HG03103 (cell line): ENCODE measurements around the gene ABCC4.

ENCODE experiments used
- ATAC-seq: cut with Tn5 transposase; IDR thresholded peaks from one replicate; pipeline ENCODE4 v1.9.1; 2021; ENCODE audit warnings: low read depth; ENCODE audit not compliant: unreplicated experiment

The ABCC4 gene

DNA sequence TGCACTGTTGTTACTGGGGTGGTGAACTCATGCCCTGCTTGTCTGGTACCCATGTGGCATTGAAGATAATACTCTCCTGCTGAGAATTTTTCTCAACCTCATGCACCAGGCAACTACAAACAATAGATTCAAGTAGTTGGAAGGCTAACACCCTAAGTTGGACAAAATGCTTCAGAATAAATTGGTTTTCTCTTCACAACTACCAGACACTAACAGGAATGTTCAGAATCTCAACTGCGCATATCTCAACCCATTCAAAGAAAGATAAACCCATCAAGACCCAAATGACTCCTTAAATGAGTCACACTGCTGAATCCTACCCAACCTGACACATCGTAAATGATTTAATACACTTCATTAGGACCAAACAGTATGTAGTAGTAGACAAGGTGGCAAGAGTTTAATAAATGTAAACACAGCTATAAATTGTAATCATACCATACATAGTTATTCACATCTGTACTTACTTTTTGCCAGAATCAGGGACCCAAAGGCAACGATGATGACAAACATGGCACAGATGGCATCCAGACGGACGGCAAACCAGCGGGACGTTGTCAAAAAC lies 227.4 kb downstream of the ABCC4 start:
- ATAC-seq: no peak

DNA sequence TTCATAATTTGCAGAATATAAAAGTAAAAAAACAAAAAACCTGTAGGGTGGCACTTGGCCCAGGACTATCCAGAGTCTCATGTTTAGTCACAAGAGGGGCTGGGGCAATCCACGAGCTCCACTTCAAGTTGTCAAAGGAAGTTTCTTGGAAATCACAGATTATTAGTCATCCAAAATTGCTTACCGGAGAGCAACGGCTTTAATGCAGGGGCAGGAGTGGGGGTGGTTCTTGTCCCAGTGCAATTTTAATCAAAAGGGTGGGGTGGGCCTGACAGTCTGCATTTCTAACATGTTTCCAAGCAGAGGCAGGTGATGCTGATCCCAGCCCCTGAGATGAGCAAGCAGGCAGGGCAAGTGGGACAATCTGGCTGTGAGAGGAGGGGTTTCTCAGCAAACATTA lies 233.9 kb downstream of the ABCC4 start:
- no peak for ATAC-seq

DNA sequence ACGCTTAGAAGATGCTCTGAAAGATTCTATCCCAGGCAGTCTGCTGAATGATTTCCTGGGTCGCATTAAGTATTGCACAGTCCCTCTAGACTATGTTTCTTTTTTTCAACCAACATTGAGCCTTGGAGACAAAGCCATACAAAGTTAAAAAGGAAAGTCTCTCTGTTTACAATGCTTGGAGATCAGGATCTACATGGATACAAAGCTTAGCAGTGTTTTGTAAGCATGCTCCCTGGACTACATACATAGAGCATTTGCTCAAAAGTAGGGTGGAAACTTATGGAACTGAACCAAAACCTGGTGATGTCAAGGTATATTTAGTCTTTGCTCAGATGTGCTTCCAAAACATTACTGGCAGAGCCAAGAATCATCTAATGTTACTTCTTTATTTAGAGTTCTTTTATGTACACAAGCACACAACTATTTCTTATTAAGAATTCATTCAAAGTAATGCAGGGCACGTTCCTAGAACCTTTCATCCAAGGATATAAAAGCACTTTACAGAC lies 241.2 kb downstream of the ABCC4 start:
- no peak for ATAC-seq

DNA sequence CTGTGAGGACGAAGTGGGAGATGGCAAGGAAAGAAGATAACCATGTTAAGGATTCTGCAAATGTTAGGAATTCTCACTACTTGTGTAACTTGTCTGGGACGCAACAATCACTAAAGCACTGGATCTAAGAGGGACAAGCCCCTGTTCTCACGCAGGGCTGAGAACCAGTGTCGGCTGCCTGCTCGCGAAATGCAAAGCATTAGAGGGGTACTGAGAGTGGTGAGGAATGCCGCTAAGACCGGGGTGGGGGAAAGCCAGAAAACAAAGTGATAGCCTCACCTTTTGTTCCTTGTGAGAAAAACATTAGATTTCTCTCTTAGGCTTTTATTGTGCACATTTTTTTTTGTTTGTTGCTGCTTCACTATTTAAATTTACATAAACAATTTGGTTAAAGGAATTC lies 241.9 kb downstream of the ABCC4 start:
- ATAC-seq: no peak

DNA sequence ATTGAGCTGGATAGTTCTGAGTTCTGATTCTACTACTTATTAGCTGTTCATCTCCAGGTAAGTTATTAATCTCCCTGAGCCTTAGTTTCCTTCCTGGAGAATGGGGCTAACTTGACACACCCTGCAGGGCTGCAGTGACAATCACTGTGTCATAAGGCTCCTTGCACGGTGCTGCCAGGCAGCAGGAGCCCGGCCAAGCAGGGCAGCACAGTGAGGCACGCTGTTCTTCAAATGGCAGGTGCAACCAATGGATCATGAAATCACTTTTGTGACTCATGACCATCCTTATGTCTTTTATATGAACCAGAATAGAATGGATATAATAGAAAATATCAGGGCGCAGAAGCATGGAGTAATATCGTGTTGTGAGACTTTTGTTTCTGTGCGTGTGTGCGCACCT lies 242.6 kb downstream of the ABCC4 start:
- ATAC-seq: no peak

DNA sequence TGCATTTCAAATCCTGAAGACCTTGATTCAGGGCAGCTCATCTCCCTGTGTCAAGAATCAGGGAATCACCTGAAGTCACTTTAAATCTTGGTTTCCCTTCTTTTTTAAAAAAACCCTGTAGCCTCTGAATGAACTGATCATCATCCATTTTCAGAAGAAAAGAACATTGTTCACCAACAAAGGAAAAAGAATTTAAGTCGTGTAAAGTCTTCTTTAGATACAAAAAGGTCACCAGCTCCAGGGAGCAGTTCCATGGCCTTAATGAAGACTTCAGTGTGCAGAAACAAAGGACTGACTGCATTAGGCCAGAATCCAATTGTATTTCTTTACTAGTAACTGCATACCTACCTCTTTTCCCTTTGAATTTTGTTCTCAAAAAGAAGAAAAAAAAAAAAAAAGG lies 245.0 kb downstream of the ABCC4 start:
- no peak for ATAC-seq

DNA sequence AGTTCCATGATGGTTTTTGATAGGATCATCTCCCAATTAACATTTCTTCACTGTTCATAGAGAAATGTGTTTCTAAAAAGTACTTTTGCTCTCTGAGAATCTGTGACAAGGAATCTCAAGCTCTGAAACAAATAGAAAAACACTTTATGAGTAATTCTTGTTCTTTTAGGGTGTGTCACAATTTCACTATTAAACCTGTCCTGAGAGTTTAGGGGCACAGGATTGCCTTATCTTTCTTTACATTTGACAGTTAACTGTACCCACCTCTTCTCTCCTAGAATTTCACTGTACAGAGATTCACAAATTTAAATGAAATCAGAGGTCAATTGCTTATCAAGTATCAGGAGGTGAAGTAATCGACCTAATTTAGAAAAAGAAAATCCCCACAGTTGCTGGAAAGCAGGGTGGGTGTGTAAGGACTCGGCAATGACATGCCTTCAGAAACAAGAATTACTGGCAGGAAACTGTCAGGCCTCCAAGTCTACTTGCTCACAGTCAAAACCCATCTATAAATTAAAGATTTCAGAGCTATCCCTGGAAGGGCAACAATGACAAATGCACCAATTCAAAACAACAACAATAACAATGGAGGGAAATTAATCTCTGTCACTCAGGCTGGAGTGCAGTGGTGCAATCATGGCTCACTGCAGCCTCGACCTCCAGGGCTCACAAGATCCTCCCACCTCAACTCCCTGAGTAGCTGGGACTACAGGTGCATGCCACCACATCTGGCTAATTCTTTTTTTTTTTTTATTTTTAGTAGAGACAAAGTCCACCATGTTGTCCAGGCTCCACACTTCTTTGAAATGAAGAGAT lies 250.2 kb downstream of the ABCC4 start:
- no peak for ATAC-seq

DNA sequence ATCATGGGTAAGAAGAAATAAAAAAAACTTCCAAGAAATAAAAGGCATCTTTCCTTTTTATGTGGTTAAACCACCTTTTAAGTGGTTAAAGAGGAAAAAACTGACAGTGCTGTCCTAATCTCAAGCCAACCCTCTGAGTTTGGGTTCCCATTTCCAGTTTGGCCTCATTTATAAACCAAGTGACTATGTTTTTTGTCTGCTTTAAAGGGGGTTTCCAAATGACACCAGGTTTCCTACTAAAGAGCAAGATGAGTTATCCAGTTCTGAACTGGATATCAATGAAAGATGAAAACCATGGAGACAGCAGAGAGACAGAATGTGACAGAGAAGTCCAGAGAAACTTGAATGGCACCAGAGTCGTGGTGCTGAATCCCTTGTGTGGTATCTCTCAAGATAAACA lies 251.5 kb downstream of the ABCC4 start:
- no peak for ATAC-seq

DNA sequence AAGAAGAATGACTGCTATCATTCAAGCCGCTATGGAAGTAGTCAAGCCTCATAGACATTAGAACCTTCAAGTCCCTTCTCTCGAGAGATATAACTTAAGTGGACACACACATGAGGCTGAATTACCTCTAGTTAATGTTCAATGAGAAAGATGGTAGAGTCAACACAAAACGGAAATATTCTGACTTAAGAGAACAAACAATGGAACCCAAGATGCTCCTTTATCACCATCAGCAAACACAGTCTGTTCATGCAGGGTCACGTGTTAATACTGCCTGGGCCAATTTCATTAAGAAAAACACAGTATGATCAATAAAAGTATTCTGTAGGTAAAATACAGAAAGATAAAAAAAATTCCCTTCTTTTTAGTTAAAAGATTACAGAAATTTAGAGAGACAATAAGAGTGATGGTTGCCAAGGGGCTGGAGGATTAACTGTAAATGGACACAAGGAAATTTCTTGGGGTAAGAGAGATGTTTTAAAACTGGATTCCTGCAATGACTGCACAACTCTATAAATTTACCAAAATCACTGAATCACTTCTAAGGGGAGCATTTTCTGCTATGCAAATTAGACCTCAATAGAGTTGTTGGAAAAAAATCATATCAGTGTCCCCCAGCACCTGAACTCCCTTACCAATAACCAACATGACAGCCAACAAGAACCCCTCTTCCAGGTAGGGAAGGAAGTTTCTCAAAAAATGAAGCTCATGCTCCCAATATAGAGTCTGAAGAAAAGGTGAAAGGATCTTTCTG lies 256.6 kb downstream of the ABCC4 start:
- no peak for ATAC-seq

DNA sequence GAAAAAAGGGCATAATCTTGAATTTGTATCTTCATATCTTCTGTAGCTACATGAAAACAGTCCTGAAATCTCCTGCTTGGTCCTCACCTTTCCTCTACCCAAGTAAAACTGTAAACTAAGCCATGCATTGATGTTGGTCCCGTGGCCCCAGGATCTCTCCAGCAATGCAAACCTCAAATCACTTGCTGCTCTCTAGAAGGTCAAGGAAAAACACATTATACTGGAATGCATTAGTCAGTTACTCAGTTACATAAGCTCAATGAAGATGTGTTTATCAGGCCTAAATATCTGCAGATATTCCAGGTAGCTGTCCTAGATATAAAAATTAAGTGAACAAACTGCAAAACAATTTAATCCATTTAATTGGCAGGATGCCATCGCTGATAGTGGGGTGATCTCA lies 261.8 kb downstream of the ABCC4 start:
- ATAC-seq: no peak

DNA sequence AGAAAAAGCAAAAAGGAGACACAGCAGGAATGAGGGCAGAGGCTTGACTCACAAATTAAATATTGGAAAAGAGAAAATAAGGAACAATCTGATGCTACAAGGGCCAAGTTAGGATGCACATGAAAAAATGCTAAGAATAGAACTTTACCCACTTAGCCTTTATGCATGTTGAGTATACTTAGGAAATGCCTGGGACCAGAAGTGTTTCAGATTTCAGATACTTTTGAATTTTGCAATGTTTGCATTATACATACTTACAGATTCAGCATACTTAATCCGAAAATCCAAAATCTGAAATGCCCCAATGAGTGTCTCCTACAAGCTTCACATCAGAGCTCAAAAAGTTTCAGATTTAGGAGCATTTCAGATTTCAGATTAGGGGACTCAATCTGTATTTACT lies 262.3 kb downstream of the ABCC4 start:
- ATAC-seq: no peak

DNA sequence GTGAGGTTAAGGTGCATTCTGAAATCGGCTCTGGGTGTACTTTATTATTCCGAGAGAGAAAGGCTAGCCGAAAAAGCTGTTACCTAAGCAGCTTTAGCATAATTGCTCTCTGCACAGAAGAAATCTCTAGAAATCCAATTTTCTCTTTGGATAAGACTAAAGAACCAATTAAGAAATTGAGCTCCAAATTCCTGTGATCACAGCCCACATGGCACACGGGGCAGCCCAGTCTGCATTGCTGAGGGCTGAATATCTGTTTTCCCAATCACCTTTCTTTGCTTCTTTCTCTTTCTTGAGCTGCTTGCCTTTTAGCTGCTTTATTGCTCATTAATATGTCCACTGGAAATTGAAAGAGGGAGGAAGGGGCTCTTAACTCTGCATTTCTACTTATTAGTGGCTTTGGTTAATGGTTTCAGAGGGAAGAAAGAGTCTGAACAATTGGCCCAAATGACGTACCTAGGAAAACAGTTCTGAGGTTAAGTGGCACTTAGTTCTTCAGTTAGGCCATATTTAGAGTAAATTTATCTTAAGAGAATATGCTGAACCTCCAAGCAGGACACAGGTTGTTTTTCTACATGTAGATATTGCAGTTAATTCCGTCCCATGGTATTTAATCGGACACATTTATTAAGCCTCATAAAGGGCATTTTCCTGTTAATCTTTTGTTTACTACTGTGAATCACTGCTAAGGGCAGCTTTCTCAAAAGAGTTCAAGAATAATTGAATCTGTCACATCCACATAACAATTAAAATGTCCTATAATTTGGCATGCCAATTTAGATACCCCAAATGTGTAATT lies 265.7 kb downstream of the ABCC4 start:
- ATAC-seq: no peak

DNA sequence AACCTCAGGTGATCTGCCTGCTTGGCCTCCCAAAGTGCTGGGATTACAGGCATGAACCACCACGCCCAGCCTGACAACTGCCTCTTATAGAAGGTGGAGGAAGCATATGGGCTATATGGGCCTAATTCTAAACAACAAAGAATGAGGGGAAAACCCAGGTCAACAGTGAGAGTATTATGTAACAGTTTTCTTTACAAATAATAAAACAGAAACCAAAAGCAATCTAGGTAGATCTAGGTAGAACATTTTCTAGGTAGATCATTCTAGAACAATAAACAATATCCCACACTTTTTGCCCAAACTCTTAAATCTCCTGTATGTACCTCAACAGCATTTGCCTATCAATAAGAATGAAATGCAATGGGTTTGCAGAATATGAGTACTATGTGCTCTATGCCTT lies 267.4 kb downstream of the ABCC4 start:
- no peak for ATAC-seq

DNA sequence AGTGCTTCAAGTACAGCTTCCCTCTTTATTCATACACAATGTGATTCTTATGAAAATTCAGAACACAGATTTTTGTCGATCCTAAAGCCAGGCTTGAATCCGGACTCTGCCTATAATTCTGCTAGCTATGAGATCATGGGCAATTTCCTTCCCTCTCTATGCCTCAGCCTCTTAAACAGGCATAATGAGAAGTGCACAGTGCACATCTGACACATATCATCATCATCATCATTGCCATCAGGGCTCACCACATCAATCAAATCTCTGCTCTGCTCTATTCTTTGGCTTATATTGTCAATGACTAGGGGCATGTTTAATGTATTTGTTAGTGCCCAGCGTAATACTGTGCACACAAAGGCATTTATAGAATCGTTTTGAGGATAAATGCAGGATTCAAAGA lies 269.1 kb downstream of the ABCC4 start:
- no peak for ATAC-seq

DNA sequence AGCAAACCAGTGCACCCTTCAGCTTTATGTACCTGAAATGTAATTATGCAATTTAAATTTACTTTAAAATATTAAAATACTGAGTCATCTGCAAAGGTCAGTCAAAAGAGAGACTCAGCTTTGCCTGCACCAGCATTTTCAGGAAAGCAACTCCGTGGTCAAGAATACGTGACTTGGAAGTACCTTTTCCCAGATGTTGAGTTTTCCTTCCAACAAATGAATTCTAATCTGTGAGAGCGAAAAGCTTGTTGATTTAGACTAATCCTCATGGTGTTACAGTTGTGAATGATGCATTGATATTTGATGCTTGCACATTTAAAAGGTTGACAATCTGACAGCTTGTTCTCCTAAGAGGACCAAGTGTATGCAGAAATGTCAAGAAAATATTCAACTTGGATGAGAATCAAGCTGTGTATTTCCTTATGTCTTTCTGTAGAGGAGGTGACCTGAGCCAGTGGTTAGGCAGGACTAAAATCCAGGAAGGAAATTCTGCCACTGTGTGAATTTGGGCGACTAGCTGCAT lies 270.4 kb downstream of the ABCC4 start:
- ATAC-seq: no peak

DNA sequence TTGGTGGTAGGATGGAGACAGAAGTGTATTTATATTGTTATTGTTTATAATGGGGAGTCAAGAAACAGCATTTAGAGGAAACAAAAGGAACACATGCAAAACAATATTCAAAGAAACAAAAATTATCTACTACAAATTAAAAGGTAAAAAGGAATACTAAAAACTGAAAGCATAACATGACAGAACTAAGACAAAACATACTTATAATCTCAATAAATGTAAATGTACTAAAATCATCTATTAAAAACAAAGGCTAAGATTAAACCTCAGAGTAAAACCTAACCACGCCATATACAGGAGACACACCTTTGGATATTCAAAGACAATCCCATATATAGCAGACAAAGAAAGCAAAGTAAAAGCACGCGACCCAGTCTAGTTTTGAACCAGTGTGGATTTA lies 273.6 kb downstream of the ABCC4 start:
- ATAC-seq: no peak

DNA sequence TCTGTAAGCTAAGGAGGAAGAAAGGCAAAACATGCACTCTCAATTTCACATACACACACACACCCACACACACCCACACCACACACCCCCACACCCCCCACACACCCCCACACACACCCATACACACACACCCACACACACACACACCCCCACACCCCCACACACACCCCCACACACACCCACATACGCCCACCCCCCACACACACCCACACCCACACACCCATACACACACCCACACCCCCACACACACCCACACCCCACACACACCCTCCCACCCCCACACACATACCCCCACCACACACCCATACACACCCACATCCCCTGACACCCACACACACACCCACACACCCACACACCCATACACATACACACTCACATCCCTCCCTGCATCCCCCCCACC lies 276.1 kb downstream of the ABCC4 start:
- no peak for ATAC-seq

DNA sequence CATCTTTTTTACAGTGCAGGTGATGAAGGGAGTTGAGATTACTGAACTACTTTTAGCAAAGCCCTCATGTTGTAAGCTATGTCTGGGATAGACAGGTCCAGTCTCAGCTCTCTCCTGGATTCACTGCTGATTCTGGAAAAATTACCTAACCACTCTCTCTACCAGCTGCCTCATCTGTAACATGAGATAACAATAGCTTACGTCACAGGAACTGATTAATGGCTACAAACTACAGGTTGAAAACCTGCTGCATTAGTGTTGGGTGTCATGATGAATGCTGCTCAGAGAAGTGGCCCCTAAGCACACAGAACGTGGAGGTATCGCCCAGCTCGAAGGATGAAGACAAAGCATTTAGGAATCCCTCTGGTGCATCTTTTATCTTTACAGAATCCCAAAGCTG lies 277.8 kb downstream of the ABCC4 start:
- no peak for ATAC-seq

DNA sequence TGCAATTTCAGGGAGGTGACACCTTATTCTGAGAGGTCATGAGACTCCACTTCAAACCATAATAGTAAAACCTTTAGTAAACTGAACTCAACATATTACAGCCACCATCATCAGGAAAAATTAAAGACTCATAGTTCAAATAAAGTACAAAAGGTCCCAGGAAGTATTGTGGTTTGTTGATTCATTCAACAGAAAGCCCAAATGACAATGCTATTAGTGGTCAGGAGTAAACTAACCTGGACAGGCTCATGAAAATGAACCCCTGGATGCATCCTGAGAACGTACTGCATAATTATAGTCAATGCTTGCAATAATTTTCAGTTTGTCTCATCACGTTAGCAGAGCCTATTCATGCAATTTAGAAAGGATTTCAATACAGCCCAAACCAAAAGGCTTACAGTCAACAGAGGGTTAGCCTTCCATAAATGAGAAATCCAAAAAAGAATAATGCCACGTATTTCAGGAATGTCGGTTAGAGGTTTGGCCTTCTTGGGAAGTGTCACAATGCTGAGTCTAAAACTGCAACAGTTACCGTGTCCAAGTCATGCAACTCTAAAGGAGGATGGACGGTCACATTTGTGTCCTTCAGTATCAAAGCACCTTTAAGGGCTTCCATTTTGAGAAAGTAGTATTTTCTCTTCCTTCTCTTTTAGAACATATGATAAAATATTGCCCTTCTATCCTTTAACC lies 280.8 kb downstream of the ABCC4 start:
- no peak for ATAC-seq

DNA sequence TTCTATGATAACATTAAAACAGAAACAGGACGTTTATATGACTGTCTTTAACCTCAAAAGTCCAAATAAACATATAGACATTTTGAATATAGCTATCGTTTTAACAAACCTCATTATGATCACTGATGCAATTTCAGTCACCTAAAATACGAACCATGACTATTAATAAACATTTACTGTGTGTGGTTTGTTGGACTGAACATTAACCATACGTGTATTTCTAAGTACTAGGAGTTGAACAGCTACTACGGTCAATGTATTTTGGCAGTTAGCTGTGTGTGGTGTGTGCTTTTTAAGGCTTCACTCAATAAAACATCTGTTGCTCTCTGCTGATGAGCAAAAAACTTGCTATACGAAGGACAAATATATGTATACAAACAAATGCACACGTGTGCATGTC lies 281.4 kb downstream of the ABCC4 start:
- ATAC-seq: no peak
